HG03175 (cell line): ENCODE results near the gene YIPF7.
A peak's percentile ranks its signal among the peaks of the same experiment; 100 is the strongest.

Experiments used
- ATAC-seq: cut with Tn5 transposase; IDR thresholded peaks from one replicate; pipeline ENCODE4 v1.9.1; 2021; ENCODE audit warnings: mild to moderate bottlenecking, moderate library complexity; ENCODE audit not compliant: unreplicated experiment

YIPF7 gene

DNA sequence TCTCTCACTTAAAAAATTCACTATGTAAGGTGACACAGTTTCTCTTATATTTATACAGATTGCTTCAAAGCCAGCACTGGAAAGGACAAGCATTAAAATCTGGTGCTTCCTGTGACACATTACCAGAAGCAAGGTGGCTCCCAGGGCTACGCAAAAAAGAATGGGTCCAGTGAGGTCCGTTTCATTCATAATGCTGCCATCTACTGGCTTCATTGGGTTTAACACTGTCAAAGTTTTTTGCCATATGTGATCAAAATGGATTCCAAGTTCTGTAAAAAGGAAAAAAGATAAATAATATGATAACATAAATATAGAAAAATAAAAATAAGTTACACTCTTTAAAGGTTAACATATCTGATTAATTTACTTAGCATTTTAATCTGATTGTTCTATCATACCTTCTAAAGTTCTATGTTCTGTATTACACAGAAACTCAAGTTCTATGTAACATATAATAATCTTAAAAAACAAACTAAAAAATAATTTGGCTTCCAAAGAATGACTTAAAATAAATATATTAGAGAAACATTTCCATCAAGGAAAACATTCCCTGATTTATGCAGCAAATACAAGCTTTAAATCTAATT is 22.1 kb downstream of the YIPF7 start:
- peak; percentile 98 for ATAC-seq

DNA sequence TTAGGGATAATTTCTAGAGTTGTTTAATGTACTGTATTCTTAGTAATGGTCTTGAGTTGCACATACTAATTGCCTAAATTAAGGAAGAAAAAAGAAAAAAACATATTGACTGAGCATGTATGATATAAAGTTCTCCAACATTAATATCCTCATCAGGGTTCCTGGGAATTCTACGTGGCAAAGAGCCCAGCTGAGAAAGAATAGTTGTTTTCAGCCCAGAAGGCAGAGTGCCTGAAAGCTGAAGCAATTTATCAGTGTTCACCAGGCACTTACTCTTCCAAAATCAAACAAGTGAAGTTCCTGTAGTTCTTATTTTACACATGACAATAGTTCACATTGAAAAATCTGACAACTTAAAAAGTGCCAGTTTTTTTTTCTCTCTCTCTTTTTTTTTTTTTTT is 27.7 kb downstream of the YIPF7 start:
- no peak for ATAC-seq

DNA sequence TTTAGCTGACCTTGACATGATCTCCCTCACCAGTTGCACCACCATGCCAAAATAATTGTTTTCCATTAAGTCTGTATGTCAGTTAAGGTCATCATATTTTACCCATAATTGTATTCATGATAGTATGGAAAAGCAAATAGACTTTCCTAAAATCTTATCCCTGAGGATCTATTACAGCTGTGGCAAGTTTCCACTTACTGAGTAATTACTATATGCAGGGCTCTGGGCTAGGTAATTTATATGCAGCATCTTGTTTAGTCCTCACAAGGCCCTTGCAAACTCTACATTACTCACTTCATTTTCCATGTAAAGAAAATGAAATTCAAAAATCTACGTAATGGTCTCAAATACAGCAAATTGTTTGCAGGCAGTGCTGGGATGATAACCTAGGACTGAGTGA is 34.8 kb downstream of the YIPF7 start:
- no peak for ATAC-seq

DNA sequence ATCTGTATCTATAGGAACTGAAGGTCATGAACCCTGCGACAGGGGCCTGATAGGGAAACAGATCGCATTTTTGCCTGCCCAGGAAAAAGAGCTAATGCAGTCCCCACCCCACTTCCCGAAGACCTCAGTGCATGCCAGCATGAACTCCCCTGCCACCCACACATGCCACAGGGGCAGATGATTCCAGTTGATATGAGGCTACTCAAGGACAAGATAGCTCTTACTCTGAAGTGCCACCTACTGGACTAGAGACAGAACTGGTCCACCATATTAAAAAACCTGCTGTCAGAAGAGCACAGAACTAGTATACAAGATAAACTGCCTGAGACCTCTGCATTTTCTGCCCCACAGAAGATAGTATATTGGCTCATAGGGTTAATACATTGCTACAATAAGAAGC is 68.0 kb downstream of the YIPF7 start:
- ATAC-seq: peak; percentile 61

DNA sequence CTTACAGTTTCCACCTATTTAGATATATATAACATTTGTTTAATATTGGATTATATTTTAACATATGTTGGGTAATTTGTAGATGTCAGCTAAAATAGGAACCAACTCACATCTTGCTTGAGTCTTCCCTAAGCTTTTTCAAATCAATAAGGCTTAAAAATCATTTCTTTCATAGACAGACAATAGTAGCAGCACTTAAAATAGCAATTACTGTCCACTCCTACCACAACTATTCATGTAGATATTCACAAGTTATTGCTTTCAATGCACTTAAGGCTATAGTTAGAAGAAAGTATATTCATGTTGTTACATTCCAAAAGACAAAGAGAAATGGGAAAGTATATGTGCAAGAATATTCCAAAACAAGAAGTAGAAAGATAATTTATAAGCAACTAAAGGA is 71.2 kb downstream of the YIPF7 start:
- ATAC-seq: no peak

DNA sequence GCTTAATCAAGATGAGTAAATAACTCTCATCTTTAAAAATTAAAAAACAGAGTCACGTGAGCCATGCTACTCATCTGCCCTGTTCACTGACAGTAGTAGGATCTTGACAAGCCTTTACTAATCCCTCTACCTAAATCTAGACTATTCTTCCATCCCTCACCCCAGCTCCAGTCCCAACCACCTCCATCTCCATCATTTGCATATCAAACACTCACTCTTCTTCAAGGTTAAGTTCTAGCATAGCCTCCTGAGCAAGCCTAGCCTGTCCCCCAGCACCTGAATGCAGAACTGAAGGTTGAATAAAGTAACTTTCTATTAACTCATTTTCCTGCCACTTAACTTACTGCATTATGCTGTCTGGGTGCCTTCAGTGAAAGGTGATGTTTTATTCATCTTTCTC is 72.5 kb downstream of the YIPF7 start:
- no peak for ATAC-seq
